ENCODE measurements around the gene LRRC27. TPM values are rescaled to one million over a fixed set of nuclear protein-coding genes. Genes with fewer than 3 reads are reported as not detected.

LRRC27 gene
- total and polyA plus RNA-seq, 2 donors (not counting 1 experiment from before 2014, with no cell fraction given) = 4.1 to 11.7 TPM

- H3K4me3 ChIP-seq (replicated peaks in 1 of 4; ENCODE audit: control extremely low read depth in 1 of 4, insufficient read depth in 1 of 4, low read depth in 3 of 4, low read length in 4 of 4) = no peak overlapping the region
- H3K27me3 ChIP-seq (ENCODE audit: control insufficient read depth, insufficient read depth, low read length) = no peaks in the 10 kb centered on the region
- H3K4me2 ChIP-seq (ENCODE audit: extremely low read depth, insufficient read depth, low read length) = no peak overlapping the region
- H3K9me3 ChIP-seq (ENCODE audit: control insufficient read depth, insufficient read depth, low read depth, low read length) = no peaks in the 10 kb centered on the region
- no peak overlapping the region for H2AFZ ChIP-seq (ENCODE audit: low read length)
- H3K36me3 ChIP-seq (ENCODE audit: control insufficient read depth, insufficient read depth, low read length) = no peaks in the 10 kb centered on the region
- no peak overlapping the region for H3K27ac ChIP-seq (ENCODE audit: insufficient read depth, low read length)
- H4K20me1 ChIP-seq (ENCODE audit: control insufficient read depth, extremely low read depth, insufficient read depth, low read length) = no peaks in the 10 kb centered on the region
- no peaks in the 10 kb centered on the region for H3K79me2 ChIP-seq (ENCODE audit: control insufficient read depth, insufficient read depth, low read length)
- H3K9ac ChIP-seq (ENCODE audit: insufficient read depth, low read length) = no peak overlapping the region
- TF ChIP-seq EZH2 (IDR thresholded peaks at IDR 0.05; ENCODE audit: low read length, missing control alignments) (no peak), CTCF (conservative IDR thresholded peaks at IDR 0.05 in 1 of 2, IDR thresholded peaks at IDR 0.05 in 1 of 2; ENCODE audit: low read depth in 1 of 2, low read length in 2 of 2) (no peak)
- DNase-seq (ENCODE audit: low read depth in 2 of 2) = no peak
- H3K4me1 ChIP-seq (ENCODE audit: control insufficient read depth, extremely low read depth, insufficient read depth, low read length) = peaks cover 12% of the 10 kb centered on the region
Observed at GRCh38 chr10:132425029-132425756, 93.2 kb downstream of the LRRC27 start.

DNA sequence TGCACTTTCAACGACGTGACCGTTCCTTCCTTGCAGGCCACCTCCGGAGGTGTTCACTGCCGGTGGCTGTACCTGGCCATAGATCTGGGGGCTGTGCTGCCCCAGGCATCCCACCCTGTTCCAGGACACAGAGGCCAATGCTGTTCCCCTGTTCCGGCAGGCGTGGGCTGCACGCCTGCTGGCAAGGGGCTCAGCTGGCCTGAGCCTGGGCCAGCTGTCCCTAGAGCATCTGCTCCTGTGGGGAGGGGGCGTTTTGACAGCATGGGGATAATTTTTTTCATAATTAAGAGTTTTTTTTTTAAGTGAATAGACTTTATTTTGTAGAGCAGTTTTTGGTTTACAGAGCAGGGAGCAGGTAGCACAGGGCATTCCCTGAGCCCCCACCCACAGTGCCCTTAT lies 93.8 kb downstream of the LRRC27 start:
- Histone ChIP-seq H3K4me3 (replicated peaks in 1 of 4; ENCODE audit: control extremely low read depth in 1 of 4, insufficient read depth in 1 of 4, low read depth in 3 of 4, low read length in 4 of 4) (no peak overlapping the region), H3K9ac (ENCODE audit: insufficient read depth, low read length) (no peak overlapping the region), H3K27me3 (ENCODE audit: control insufficient read depth, insufficient read depth, low read length) (no peaks in the 10 kb centered on the region), H3K4me2 (ENCODE audit: extremely low read depth, insufficient read depth, low read length) (no peak overlapping the region), H3K9me3 (ENCODE audit: control insufficient read depth, insufficient read depth, low read depth, low read length) (no peaks in the 10 kb centered on the region), H3K4me1 (ENCODE audit: control insufficient read depth, extremely low read depth, insufficient read depth, low read length) (peaks cover 12% of the 10 kb centered on the region), H3K79me2 (ENCODE audit: control insufficient read depth, insufficient read depth, low read length) (no peaks in the 10 kb centered on the region), H2AFZ (ENCODE audit: low read length) (no peak overlapping the region), H3K36me3 (ENCODE audit: control insufficient read depth, insufficient read depth, low read length) (no peaks in the 10 kb centered on the region), H4K20me1 (ENCODE audit: control insufficient read depth, extremely low read depth, insufficient read depth, low read length) (no peaks in the 10 kb centered on the region), H3K27ac (ENCODE audit: insufficient read depth, low read length) (no peak overlapping the region)
- TF ChIP-seq CTCF (conservative IDR thresholded peaks at IDR 0.05 in 1 of 2, IDR thresholded peaks at IDR 0.05 in 1 of 2; ENCODE audit: low read depth in 1 of 2, low read length in 2 of 2) (no peak), EZH2 (IDR thresholded peaks at IDR 0.05; ENCODE audit: low read length, missing control alignments) (no peak)
- DNase-seq (ENCODE audit: low read depth in 2 of 2) = no peak

DNA sequence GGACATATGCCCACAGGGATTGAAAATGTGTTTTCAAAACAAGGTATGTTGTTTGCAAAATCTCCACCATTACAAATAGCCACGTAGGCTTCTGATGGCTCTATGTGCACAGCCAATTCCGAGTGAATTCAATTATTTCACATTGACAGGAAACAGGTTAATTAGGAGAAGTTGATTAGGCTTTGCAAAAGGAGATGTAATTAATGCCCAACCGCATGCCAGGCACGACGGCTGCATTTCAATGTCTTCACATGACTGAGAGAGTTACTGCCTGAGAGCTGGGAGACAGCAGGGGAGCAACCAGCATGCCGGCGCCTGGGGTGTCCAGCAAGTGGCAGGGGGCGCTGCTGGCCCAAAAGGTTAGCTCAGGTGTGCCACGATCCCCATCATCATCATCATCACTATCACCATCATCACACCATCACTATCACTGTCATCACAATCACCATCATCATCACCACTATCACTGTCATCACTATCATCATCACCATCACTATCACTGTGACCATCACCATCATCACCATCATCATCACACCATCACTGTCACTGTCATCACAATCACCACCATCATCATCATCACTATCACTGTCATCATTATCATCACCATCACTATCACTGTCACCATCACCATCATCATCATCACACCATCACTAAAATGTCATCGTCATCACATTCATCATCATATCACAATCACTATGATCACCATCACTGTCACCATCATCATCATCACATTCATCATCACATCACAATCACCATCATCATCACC lies 95.2 kb downstream of the LRRC27 start:
- H3K4me1 ChIP-seq (ENCODE audit: control insufficient read depth, extremely low read depth, insufficient read depth, low read length) = peaks cover 7% of the 10 kb centered on the region
- DNase-seq (ENCODE audit: low read depth in 2 of 2) = no peak
- TF ChIP-seq CTCF (conservative IDR thresholded peaks at IDR 0.05 in 1 of 2, IDR thresholded peaks at IDR 0.05 in 1 of 2; ENCODE audit: low read depth in 1 of 2, low read length in 2 of 2) (no peak), EZH2 (IDR thresholded peaks at IDR 0.05; ENCODE audit: low read length, missing control alignments) (no peak)
- no peaks in the 10 kb centered on the region for H3K27me3 ChIP-seq (ENCODE audit: control insufficient read depth, insufficient read depth, low read length)
- no peak overlapping the region for H3K4me3 ChIP-seq (replicated peaks in 1 of 4; ENCODE audit: control extremely low read depth in 1 of 4, insufficient read depth in 1 of 4, low read depth in 3 of 4, low read length in 4 of 4)
- no peak overlapping the region for H3K9ac ChIP-seq (ENCODE audit: insufficient read depth, low read length)
- no peaks in the 10 kb centered on the region for H3K36me3 ChIP-seq (ENCODE audit: control insufficient read depth, insufficient read depth, low read length)
- no peaks in the 10 kb centered on the region for H3K79me2 ChIP-seq (ENCODE audit: control insufficient read depth, insufficient read depth, low read length)
- no peaks in the 10 kb centered on the region for H3K9me3 ChIP-seq (ENCODE audit: control insufficient read depth, insufficient read depth, low read depth, low read length)
- no peak overlapping the region for H3K27ac ChIP-seq (ENCODE audit: insufficient read depth, low read length)
- no peaks in the 10 kb centered on the region for H4K20me1 ChIP-seq (ENCODE audit: control insufficient read depth, extremely low read depth, insufficient read depth, low read length)
- H3K4me2 ChIP-seq (ENCODE audit: extremely low read depth, insufficient read depth, low read length) = no peak overlapping the region
- H2AFZ ChIP-seq (ENCODE audit: low read length) = no peak overlapping the region
